A549 treated with ZK216348 at 1 μM for 4 hours (cell line): Measurements from ENCODE around the gene RACK1. TPM values are rescaled to one million over a fixed set of nuclear protein-coding genes. Genes with fewer than 3 reads are reported as not detected.

ENCODE experiments used
- total RNA-seq: library from RNA; stranded (reverse); fragments of 200-300 nt; extraction: Qiagen RNA extraction; gene quantifications from 5 replicates; pipeline ENCODE4 v1.2.3, GENCODE V29; 2022; ENCODE audit warnings: low read depth

The RACK1 gene
- 3,202 to 3,645 TPM (median 3,221 TPM) in 5 replicates for total RNA-seq

DNA sequence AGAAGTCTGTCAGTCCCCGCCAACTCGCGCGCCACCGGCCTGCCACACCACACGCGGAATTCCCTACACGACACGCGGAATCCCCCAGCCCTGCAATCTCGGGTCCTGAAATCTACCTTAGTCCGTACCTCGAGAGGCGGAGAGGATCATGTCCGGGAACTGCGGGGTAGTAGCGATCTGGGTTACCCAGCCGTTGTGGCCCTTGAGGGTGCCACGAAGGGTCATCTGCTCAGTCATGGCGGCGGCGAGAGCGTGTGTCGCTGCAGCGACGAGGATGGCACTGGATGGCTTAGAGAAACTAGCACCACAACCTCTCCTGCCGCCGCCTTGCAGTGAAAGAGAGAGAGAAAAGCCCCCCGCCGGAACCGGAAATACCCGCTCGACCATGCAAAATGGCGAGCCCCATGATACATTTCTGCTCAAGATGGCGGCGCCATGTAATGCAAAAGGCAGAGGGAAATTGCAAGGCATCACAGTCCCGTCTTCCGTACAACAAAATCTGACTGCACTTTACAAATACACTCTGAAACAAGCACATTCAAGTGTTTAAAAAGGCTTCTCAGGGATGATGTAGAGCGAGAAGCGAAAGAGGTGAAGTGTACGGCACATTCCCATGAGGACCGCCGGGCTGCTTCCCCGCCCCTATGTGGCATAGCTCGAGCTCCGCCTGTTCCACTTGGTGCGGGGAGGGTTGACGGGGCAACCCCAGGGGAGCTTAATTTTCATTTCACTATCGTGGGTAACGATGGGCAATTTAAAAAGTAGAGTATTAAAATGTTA, at the start of gene RACK1:
Gene RACK1 (minus strand): TSS at position 343 of the 780 bp plus-strand sequence. CDS start 106 bp downstream, at position 237.

DNA sequence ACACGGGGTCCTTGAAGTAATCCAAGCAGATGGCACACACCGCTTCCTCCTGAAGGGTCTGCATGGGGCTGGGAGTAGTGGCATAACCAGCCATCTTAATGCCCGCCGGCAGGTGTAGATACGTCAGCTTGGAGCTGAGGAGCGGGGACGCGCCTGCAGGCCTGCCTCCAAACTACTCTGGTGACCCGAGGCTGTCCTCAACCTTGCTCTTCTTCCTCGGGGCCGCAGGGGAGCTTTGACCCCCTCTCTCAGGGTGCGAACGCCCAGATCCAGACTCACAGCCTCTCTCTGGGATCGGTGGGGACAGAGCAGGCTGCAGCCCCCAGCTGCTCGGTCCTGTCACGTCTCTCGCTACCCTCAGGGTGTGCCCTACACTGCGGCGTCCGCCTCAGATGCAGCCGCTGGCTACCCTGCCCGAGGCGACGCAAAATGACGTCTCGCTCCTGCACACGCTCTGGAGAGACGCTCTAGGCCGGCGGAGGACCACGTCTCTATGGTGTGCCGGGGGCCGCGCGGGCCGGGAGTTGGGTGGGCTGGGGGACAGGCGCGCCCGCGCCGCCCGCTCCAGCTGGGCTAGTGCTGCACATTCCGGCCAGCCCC, 17.1 kb upstream of the RACK1 start, which contains the start of gene TRIM52:
Gene TRIM52 (minus strand): TSS at position 424 of the 600 bp plus-strand sequence. CDS start 330 bp downstream, at position 94.

DNA sequence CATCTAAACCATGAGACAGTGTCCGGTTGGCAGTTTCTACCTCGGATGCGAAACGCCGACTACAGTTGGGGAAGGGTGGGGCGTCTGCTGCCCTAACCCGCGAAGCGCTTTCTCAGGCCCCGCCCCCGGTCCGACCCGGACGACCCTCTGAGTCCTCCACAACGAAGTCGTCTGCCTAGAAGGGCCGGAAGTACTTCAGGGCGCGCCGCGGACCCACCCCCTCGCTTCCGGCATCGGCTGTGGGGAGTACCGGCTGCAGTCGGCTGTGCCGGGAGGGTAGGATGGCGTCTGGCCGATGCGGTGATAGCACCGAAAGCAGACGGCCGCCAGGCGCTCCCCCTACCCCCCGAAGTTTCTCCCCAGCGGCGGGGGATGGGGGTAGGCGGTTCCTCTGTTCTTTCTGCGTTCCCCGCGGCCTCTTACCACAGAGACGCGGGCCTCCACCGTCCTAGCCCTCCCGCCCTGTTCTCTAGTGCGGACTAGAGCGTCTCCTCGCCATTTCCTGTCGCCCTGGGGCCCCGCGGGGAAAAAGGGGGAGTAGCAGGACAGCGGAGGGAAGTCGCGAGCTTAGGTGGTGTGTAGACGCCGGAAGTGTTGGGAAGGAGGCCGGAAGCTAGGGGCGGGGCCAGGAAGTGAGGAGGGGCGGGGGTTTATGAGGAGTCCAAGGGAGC, 20.5 kb downstream of the RACK1 start, which contains the start of gene TRIM41:
Gene TRIM41 (plus strand): TSS at position 224 of the 671 bp plus-strand sequence. CDS start 719 bp downstream, outside the sequence.

DNA sequence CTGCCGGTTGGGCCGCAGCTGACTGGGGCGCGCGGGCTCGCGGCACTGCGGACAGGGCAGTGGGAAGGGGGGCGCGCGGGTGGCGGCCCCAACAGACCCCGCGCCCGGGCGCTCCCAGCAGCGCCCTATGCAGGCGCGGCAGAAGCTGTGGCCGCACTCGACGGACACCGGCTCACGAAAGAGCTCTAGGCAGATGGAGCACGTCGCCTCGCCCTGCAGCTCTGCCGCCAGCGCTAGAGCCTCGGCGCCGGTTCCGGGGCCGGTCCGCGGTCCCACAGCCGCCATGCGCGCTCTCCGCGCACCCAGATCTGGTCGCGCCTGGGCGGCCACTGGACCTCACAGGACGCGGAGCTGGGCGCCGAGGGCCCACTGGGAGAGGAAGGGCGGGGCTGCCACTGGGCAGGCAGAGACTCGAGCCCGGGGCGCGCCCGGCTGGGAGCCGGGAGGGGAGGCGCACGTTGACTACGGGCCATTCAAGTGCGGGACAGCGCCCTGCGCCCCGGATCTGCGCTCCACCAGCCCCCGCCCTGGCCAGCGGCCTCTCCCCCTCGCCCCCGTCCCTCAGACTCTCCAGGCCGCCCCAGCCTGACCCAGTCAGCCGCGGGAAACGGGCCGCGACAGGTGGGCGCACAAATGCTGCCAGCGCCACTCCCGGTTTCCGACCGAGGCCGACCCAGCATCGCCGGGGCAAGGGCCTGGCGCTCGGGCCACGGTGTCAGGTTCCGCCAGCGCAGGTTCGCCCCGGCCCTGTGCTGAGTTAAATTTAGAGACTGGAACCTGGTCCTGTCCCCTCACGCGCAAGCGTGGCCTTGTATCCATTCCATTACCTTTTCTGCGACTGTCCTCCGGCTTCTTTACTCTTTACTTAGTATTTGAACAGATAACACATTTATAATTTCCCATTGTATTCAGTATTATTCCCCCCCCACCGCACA, 38.6 kb downstream of the RACK1 start, which contains the start of gene TRIM7:
Gene TRIM7 (minus strand): TSS at position 371 of the 935 bp plus-strand sequence. CDS start 86 bp downstream, at position 285.

Other genes starting within 250 kb of the RACK1 start
- 0.53 to 1.5 TPM (median 0.99 TPM) in 5 replicates for gene BTNL9, start 203.6 kb downstream of the RACK1 start, total RNA-seq
- gene OR2V1, start 112.7 kb downstream of the RACK1 start, total RNA-seq: not detected in 5 replicates
- gene OR2V2, start 96.3 kb downstream of the RACK1 start, total RNA-seq: not detected in 5 replicates
- gene TRIM7, start 38.7 kb downstream of the RACK1 start, total RNA-seq: 36.6 to 46.1 TPM (median 43.5 TPM) in 5 replicates
- 18.1 to 29.1 TPM (median 28.4 TPM) in 5 replicates for gene TRIM41, start 20.6 kb downstream of the RACK1 start, total RNA-seq
- 5.0 to 7.7 TPM (median 7.0 TPM) in 5 replicates for gene TRIM52, start 17.2 kb upstream of the RACK1 start, total RNA-seq
- gene OR4F3, start 123.4 kb upstream of the RACK1 start, total RNA-seq: not detected in 5 replicates